HG03064 (cell line): Measurements from ENCODE around the gene F13A1.

Experiments
- ATAC-seq: cut with Tn5 transposase; IDR thresholded peaks from one replicate; pipeline ENCODE4 v1.9.1; 2021; ENCODE audit warnings: low read depth; ENCODE audit not compliant: unreplicated experiment

Gene F13A1

DNA sequence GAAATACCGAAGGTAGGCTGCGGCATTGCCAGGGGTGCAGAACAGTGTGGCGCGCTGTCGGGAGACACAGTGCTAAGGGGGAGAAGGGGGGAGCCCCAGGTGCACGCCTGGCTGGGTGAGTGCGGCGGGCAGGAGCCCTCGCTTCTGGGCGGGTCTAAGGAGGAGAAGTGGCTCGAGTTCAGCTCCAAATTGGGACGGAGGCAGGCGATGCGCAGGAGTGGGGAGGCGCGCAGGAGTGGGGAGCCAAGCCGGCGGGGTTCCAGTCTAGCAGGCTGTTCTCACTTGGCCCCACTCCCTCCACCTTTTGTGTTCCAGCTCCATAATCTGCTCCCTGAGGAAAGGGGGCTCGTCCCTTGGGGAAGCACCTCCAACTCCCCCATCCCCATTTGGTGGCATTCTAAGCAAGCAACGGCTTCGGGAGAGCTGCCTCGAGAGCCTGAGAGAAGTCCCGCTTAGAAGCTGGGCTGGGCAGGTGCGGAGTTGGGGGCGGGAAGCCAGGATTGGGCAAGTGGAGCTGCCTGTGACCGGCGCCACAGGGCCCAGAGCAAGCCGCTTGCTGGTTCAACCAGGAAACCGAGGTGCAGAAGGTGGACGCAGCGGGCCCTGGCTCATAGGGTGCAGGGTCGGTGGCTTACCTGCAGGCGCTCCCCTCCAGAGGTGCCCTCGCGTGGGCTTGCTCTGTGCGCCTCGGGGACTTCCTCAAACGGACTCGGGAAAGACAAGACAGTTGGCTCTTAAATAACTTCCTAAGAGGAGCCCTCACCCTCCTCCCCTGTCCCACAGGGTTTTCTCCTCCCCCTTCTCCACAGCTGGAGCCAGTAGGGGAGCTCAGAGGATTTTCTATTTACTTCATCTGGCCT, at the start of gene F13A1:
F13A1 (minus strand) TSS at position 711 of the 860 bp plus-strand sequence. CDS start 1,998 bp downstream, outside the sequence.
- no peak for ATAC-seq

DNA sequence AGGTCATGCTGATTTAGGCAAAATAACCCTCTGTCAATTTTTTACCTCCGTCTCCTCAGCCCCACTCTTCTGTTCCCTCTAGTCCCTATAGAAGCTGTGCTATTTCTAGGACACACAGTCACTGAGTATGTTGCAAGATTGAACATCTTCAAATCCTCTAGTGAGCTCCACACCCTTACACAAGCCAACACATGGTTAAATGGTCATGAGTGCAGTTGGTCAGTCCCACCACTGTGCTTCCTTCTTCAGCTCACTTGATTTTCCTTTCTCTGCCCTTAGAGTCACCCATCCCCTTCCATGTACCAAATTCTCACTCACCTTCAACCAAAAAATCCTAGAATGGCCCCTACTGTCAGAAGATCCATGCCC, 48.2 kb upstream of the F13A1 start:
- ATAC-seq = no peak

DNA sequence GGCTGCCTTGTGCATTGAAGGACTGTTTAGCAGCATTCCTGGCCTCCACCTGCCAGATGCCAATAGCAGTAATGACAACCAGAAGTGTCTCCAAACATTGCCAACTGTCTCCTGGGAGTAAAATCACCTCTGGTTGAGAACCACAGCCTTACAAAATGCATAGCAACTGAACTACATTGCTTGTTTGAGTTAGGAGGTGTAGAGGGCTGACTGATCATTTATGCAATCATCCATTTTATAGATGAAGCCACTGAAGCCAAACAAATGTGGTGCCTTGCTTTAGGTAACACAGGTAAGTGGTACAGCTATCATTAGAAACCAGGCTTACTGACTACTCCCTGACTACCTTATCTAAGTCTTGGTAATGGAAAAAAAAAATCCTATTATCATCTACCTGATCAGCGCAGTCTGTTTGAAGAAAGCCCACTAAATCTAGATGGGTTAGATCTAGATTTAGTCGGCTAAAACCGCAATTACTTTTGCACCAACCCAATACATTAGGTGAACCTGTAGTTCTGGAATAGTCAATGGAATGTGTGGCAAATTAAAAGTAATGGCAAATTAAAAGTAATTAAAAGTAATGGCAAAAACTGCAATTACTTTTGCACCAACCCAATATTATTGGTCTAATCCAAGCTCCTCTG, 47.7 kb upstream of the F13A1 start:
- ATAC-seq = no peak

DNA sequence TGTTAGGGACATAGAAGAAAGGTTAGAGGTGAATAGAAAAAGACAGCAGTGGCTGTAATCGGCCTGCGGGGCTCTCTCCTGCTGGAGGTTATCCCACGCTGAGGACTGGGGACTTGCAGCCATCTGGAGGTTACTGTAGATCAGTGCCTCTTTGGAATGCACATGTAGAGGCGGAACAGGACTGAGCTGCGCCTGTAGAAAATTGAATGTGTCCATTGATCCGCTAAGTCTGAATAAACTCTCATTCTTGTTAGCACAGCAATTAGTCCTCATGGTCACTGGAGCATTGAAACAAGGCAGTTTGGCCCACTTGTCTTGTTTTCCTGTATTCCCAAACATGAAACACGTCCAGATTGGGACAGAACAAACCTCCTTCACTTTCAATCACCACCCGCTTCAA, 46.3 kb upstream of the F13A1 start:
- ATAC-seq = no peak

DNA sequence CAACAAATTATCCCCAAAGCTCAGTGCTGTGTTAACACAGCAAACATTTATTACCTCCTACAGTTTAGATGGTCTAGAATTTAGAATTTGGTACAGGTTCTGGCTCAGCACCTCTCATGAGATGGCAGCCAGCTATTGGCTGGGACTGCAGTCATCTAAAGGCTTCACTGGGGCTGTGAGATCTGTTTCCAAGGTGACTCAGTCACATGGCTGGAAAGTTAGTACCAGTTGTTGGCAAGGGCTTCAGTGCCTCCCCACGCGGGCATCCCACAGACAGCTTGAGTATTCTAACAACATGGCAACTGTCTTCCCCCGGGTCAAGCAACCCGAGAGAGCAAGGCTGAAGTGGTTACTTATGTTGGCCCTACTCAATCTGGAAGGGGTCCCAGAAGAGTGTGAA, 44.8 kb upstream of the F13A1 start:
- no peak for ATAC-seq

DNA sequence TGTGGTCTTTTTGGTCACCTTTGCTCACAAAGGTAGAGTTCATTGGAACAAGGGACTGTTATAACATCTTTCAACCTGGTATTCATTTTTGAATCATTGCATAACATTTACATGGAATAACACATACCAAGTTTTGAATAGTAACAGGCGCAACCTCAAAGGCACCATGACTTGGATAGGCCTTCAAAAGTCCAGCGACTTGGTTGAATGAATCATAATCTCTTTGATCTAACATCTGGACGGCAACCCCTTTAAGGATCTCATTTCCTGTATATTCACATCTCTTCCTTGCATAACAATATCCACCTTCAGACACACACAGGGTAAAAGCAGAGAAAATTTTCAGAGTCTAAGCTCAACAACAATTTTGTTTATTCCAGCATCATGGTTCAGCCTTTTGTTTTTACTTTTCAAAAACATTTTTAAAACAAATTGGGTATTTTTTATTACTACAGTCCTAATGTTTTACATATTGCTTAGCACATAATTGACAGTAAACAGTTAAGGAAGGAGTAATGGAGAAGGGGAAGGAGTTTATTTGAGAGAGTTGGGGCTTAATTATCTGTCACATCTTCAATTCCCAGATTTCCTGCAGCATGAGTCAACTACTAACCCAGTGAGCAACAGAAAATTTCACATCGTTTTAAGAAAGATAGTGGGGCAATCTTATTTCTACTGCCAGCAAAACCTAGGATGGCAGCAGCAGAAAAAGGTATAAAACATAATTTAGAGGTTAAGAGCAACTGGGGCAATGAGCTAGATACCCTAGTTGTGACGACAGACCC, 41.8 kb upstream of the F13A1 start:
- ATAC-seq = no peak

DNA sequence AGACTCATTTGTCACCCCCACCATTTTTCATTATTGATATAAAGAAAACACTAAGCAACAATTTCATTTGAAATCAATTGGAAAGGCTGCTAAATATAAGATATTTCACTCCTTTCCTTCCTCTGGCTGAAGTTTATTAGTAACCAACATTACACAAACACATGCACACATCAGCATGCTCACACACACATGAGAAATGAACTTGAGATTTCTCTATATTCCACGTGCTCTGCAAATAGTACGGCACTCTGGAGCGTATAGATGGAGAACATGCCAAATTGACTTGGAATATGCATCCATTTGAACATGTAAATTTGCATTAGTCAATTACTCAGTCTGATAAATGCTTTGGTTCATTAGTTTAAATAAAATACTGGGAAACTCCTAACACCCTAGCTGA, 37.1 kb upstream of the F13A1 start:
- ATAC-seq = no peak

DNA sequence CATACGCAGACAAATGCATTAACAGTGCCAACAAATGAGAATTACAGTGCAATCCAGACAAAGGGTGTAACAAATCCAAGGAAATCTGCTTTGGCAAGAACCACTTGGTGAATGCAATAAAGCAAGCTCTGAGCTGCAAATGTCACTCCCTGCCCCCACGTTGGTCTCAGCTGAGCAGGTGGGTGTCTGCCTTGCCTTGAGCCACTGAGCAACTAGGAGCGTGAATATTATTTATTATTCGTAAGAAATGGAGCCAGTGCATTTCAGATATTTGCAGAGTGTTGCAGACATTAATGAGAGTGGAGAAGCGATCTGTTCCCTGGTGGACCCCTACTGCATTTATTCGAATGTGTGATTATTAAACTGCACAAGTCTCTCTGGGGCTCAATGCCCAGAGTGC, 36.6 kb upstream of the F13A1 start:
- no peak for ATAC-seq

DNA sequence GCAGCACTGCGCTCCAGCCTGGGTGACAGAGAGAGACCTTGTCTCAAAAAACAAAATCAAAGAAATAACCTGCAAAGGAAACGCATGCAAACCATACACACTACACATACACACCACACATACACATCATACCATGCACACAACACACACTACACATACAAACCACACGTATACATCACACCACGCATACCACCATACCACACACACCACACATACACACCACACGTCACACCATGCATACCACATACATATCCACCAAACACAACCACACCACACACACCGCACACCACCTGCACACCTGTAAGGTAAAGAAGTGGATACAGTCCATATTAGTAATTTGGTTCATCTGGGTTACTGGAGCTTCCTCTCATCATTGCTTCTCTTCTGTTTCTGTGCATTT, 32.3 kb upstream of the F13A1 start:
- no peak for ATAC-seq

DNA sequence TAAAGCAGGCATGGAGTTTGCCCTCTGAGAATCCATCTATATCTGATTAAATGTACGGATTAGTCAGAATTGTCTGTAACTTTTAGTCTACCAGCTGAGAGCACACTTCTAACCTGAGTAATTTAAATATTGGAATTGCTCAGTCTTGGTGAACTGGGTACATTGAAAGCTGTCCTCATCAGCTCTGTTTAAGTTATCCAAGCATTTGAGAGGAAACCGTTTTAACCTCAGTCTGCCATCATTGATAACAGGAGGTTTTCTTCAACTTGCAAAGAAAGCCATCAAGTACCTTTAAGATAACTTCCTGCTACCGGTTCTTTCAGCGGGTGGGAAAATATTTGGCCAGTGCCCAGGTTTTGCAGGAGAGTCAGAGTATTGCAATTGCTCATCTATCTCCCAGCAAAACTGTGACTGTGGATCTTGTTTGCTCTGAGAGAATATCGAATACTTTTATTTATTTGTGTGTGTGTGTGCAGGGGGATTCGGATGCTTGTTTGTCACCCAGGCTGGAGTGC, 31.1 kb upstream of the F13A1 start:
- no peak for ATAC-seq

DNA sequence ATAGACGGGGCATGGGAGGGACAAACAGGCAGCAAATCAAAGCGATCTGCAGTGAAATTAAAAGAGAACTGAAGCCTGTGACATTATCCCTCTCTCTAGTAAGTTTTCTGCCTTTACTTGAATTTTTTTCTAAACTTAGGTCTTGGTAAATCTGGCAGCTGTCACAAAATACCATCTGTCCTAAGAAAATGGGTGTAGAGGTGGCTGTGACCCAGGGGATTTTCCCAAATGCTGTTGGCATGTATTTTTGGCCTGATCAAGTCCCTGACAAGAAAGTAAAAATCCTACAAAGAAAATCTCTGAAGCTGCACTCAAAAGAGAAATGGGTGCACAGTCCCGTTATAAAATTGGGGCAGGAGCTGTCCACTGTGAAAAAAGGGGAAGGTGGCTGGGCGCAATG, 30.2 kb upstream of the F13A1 start:
- ATAC-seq = no peak

DNA sequence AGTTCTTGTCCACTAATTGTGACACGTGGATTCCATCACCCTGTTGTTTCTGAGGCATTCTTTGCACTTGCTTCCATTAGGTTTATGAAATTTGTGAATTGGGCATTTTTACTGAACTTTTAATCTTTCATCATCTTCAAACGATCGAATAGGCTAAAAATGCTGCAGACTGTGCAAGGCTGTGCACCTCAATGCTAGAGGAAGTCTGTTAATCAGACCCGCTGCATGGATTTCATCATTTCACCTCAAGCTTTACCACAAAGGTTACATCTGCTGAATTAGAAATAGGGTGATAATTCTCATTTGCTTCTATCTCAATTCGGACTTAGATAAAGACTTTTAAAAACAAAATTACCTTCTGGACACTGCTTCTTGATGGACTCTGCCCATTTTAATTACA, 27.8 kb upstream of the F13A1 start:
- no peak for ATAC-seq

DNA sequence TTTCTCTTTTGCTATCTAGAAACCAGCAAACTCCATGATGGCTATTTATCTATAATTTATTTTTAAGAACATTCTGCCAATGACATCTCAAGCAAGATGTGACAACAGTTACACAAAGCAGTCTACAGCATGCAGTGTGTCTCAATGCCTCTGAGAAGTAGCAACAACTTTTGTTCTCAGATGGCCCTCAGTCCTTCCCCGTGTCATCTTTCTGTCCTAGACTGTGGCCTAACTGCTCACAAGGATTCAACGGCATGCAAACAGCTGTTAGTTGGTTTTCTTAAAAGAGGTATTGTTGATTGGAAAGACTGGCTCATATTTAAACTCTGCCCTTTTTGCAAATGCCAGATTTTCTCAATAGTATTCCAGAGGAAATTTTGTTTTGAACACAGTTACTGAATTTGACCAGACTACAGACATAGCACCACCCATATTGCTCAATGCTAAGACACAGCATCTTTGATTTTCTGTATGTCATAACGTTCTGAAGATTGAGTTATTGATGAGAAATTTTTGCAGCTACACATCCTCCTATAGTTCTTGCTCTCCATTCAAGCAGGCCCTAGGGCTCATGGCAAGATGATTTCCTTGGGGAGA, 26.1 kb upstream of the F13A1 start:
- no peak for ATAC-seq

DNA sequence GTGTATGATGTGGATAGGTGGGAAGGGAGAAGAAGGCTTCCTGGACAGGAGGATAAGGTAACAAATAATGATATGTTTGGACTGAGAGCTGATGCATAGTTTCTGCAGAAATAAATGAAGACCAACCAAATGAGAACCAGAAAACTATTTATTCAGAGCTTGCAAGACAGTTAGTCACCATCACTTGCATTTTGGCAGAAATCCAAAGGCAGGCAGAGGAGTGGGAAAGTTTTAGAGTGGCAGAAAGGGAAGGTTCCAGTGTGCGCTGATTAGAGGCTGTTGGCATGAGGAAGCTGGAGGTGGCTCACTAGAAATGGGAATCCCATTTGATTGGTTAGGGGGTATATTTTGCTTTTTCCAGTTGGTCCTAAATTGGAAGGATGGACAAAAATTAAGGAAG, 13.0 kb upstream of the F13A1 start:
- no peak for ATAC-seq

DNA sequence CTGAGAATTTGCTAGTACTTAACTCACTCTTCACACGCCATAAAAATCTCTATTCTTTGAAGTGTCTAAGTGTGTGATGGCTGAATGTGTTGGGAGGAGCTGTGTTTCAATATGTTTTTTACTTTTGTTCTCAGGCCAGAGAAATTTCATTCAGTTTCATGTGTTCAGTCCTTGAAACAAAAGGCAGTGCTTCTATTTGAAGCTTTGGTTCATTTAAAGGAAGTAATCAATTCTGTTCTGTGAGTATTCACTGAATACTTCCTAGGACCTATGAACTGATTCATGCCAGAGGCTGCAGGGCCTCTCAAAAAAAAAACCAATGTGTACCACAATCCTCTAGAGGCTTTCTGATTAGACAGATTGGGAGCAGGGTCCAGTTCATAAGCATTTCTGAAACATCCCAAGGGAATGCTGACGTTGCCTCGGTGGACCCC, 12.4 kb upstream of the F13A1 start:
- peak; percentile 34 for ATAC-seq

DNA sequence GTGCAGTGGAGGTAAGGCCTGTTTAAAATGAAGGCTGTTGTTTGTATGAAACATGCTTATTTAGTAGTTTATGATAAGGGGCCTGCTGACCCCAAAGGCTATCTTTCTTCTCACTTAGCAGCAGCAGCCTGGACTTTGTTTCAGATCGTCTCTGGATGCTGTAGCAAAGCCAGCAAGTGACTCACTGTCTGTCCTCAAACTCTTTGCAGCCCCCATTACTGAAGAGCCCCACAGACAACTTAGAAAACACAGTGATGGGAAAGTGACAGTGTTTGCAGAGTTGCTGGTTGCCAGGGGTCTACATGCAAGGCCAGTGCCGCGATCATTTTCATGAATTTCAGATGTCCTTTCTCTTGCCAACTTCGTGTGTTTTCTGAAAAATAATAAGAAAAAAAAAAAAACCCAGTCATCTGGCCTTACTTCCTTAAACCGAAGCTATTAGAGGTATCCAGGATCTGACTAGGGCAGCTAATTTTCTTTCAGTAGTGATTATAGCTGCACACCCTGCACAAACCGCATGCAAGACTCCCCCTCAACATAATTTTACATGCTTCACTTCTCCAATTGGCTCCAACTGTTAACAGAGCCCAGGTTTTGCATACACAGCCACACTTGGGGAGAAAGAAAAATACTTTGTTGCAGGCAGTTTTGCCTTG, 11.6 kb upstream of the F13A1 start:
- peak; percentile 48 for ATAC-seq

DNA sequence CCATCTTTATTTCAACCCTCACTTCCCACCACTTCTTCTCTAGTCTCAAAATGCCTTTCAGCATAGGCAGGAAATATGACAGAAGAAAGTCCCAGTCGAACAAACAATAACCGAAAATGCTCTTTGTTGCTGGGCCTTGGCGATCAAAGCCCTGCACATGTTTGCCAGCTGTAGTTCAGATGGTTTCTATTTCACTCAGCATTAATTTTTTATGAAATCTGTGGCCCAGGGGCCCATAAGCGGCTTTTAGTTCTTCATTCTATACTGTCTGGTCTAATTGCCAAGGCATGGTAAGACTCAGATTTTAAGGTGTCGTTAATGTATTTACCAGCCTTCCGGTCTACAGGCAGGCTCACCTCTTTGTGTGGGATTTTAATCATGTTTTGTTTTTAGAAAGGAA, 10.9 kb upstream of the F13A1 start:
- peak; percentile 55 for ATAC-seq

DNA sequence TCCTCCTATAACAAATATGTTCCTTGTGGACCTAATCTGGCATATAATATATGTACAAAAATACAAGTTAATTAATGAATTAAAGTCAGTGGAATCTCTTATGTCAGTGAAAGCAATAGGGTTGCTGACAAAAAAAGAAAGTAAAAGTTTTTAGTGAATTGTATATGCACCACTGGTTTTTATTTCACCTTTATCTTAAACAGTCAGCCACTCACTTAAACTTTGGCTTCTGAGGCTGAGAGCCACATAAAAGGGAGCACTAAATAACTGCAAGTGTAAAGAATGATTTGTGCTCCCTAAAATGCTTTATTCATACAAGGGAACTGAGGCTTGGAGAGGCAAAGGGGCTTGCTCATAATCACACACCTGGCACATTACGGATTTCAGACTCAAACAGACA, 9.9 kb upstream of the F13A1 start:
- ATAC-seq = no peak

DNA sequence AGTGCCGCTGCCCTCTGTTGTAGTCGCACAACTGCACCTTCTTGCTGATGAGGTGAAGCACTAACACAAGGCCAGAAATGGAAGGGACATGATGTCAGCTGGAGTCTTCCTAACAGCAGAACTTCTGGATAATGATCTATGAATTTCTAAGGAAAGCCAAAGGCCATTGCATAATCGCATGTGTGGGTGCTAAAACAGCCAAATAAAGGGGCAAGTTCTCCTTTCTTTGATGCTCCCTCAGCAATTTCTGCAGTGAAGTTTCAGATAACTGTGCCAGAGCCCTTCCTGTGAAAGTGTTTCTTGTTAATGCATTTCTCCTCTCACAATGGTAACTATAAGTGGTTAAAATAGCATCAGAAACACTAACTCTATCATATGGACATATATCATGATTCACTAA, 8.0 kb upstream of the F13A1 start:
- ATAC-seq = no peak

DNA sequence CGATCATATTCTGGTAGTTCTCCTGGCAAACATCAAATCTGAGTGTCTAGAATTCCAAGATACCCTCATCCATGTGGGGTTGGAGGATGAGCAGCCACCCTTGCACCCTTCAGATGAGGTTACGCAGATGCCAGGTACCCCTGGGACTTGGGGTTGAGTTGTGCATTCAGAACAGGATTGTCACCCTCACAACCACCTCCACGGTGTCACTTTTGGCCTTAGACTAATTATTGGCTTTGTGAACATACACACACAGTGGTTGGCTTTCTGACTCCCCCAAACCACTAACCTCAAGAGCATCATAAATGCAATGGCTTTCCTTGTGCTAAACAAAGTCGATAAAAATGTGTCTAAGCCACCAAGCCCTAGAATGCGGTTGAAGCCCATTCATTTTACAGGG, 2.9 kb upstream of the F13A1 start:
- ATAC-seq = no peak
